HEK293 (cell line): ENCODE results near the gene FOXB1.

Experiments
- CTCF ChIA-PET: fragments of 350-600 bp; formaldehyde crosslinking; extraction: SDS; loops from one replicate; lab custom pipeline; 2021; ENCODE audit warnings: antibody characterized with exemption; lab: Yijun Ruan, JAX
- POLR2A ChIA-PET: fragments of 300-600 bp; formaldehyde crosslinking; extraction: SDS; loops from one replicate; lab custom pipeline; 2020; ENCODE audit warnings: antibody characterized with exemption, inconsistent platforms; lab: Yijun Ruan, JAX
- H3K27ac ChIP-seq: fragments of 200-500 bp; sonication (Bioruptor generic); 2 replicates; pipeline ENCODE4 v1.5.1; 2014; ENCODE audit warnings: low read depth, low read length, control low read depth, inconsistent platforms; ENCODE audit errors: extremely low read depth
- H3K36me3 ChIP-seq, 2 experiments: fragments of 200-500 bp in 1 of 2; sonication (Bioruptor generic) in 1 of 2; 1 replicate in 1 of 2; 2 replicates in 1 of 2; pipeline ENCODE4 v1.5.1; 2014 to 2017; ENCODE audit warnings: inconsistent platforms in 2 of 2, low read length in 2 of 2; ENCODE audit not compliant: control insufficient read depth in 2 of 2, insufficient read depth in 1 of 2
- H3K4me1 ChIP-seq: fragments of 200-500 bp; sonication (Bioruptor generic); 2 replicates; pipeline ENCODE4 v1.5.1; 2014; ENCODE audit warnings: mild to moderate bottlenecking, low read length, inconsistent platforms; ENCODE audit not compliant: control insufficient read depth, insufficient read depth
- H3K4me3 ChIP-seq: 2 replicates; pipeline ENCODE4 v1.5.1; 2011; ENCODE audit warnings: low read depth, mild to moderate bottlenecking, control low read depth, low read length, moderate library complexity
- H3K9me3 ChIP-seq: fragments of 200-500 bp; sonication (Bioruptor generic); 2 replicates; pipeline ENCODE4 v1.5.1; 2014; ENCODE audit warnings: low read depth, low read length, inconsistent platforms; ENCODE audit not compliant: control insufficient read depth, insufficient read depth
- GLIS2 ChIP-seq: fragments of 450-650 bp; formaldehyde crosslinking; IDR thresholded peaks from 2 replicates; pipeline ENCODE4 v1.5.1; 2016; ENCODE audit warnings: missing biosample characterization, missing genetic modification characterization
- IKZF3 ChIP-seq: fragments of 450-650 bp; IDR thresholded peaks from 2 replicates; pipeline ENCODE4 v1.5.0; 2018; ENCODE audit warnings: missing biosample characterization, mild to moderate bottlenecking, missing genetic modification characterization, moderate library complexity
- KLF10 ChIP-seq: fragments of 450-650 bp; IDR thresholded peaks from 2 replicates; pipeline ENCODE4 v1.5.1; 2018; ENCODE audit warnings: missing biosample characterization, mild to moderate bottlenecking, missing genetic modification characterization
- PRDM1 ChIP-seq: fragments of 450-650 bp; formaldehyde crosslinking; IDR thresholded peaks from 2 replicates; pipeline ENCODE4; 2016; ENCODE audit warnings: missing biosample characterization, missing genetic modification characterization
- SP2 ChIP-seq: fragments of 450-650 bp; formaldehyde crosslinking; IDR thresholded peaks from 2 replicates; pipeline ENCODE4 v1.5.1; 2016; ENCODE audit warnings: missing biosample characterization, missing genetic modification characterization
- SP3 ChIP-seq: fragments of 450-650 bp; formaldehyde crosslinking; IDR thresholded peaks from 2 replicates; pipeline ENCODE4 v1.5.1; 2016; ENCODE audit warnings: missing biosample characterization, missing genetic modification characterization
- SP7 ChIP-seq: fragments of 450-650 bp; formaldehyde crosslinking; IDR thresholded peaks from 2 replicates; pipeline ENCODE4 v1.5.1; 2016; ENCODE audit warnings: missing biosample characterization, missing genetic modification characterization
- WT1 ChIP-seq: fragments of 450-650 bp; formaldehyde crosslinking; IDR thresholded peaks from 2 replicates; pipeline ENCODE4 v1.5.1; 2016; ENCODE audit warnings: missing biosample characterization, missing genetic modification characterization
- ZBTB8A ChIP-seq: fragments of 450-650 bp; formaldehyde crosslinking; IDR thresholded peaks from 2 replicates; pipeline ENCODE4 v1.5.1; 2016; ENCODE audit warnings: missing biosample characterization, missing genetic modification characterization
- ZFHX2 ChIP-seq: fragments of 450-650 bp; formaldehyde crosslinking; conservative IDR thresholded peaks from 2 replicates; pipeline ENCODE4 v1.5.1; 2016; ENCODE audit warnings: missing biosample characterization, missing genetic modification characterization
- ZIC2 ChIP-seq: fragments of 450-650 bp; formaldehyde crosslinking; IDR thresholded peaks from 2 replicates; pipeline ENCODE4 v1.5.1; 2016; ENCODE audit warnings: missing biosample characterization, missing genetic modification characterization
- ZNF19 ChIP-seq: fragments of 450-650 bp; formaldehyde crosslinking; IDR thresholded peaks from 2 replicates; pipeline ENCODE4; 2016; ENCODE audit warnings: missing biosample characterization, missing genetic modification characterization, low read depth
- ZNF221 ChIP-seq: fragments of 450-650 bp; formaldehyde crosslinking; IDR thresholded peaks from 2 replicates; pipeline ENCODE4 v1.5.1; 2017; ENCODE audit warnings: missing biosample characterization, missing genetic modification characterization, borderline replicate concordance
- ZNF341 ChIP-seq: fragments of 450-650 bp; formaldehyde crosslinking; IDR thresholded peaks from 2 replicates; pipeline ENCODE4; 2016; ENCODE audit warnings: low read depth, missing biosample characterization, missing genetic modification characterization
- ZNF514 ChIP-seq: fragments of 450-650 bp; formaldehyde crosslinking; IDR thresholded peaks from 2 replicates; pipeline ENCODE4 v1.5.1; 2016; ENCODE audit warnings: missing biosample characterization, missing genetic modification characterization
- ZNF555 ChIP-seq: fragments of 450-650 bp; formaldehyde crosslinking; conservative IDR thresholded peaks from 2 replicates; pipeline ENCODE4 v1.5.1; 2017; ENCODE audit warnings: missing biosample characterization, mild to moderate bottlenecking, missing genetic modification characterization, inconsistent platforms
- ZNF658 ChIP-seq: fragments of 450-650 bp; formaldehyde crosslinking; IDR thresholded peaks from 2 replicates; pipeline ENCODE4; 2016; ENCODE audit warnings: missing biosample characterization, missing genetic modification characterization
- ZNF660 ChIP-seq: fragments of 450-650 bp; IDR thresholded peaks from 2 replicates; pipeline ENCODE4 v1.5.1; 2018; ENCODE audit warnings: missing biosample characterization, mild to moderate bottlenecking, missing genetic modification characterization
- ZNF76 ChIP-seq: fragments of 450-650 bp; formaldehyde crosslinking; IDR thresholded peaks from 2 replicates; pipeline ENCODE4; 2016; ENCODE audit warnings: low read depth, missing biosample characterization, missing genetic modification characterization, borderline replicate concordance
- ZNF768 ChIP-seq: fragments of 450-650 bp; formaldehyde crosslinking; IDR thresholded peaks from 2 replicates; pipeline ENCODE4 v1.5.1; 2018; ENCODE audit warnings: missing biosample characterization, mild to moderate bottlenecking, missing genetic modification characterization
- TF ChIP-seq, protein P1 (sequence below): fragments of 450-650 bp; formaldehyde crosslinking; IDR thresholded peaks from 2 replicates; pipeline ENCODE4 v1.5.1; 2016; ENCODE audit warnings: missing biosample characterization, missing genetic modification characterization
- TF ChIP-seq, protein P2 (sequence below): fragments of 450-650 bp; formaldehyde crosslinking; IDR thresholded peaks from 2 replicates; pipeline ENCODE4 v1.5.1; 2016; ENCODE audit warnings: missing biosample characterization, missing genetic modification characterization
- TF ChIP-seq, protein P3 (sequence below): fragments of 450-650 bp; formaldehyde crosslinking; IDR thresholded peaks from 2 replicates; pipeline ENCODE4 v1.5.1; 2017; ENCODE audit warnings: missing biosample characterization, mild to moderate bottlenecking, missing genetic modification characterization, moderate library complexity
- TF ChIP-seq, protein P4 (sequence below): fragments of 450-650 bp; formaldehyde crosslinking; IDR thresholded peaks from 2 replicates; pipeline ENCODE4 v1.5.1; 2016; ENCODE audit warnings: missing biosample characterization, missing genetic modification characterization
- TF ChIP-seq, protein P5 (sequence below): fragments of 450-650 bp; IDR thresholded peaks from 2 replicates; pipeline ENCODE4 v1.5.1; 2018; ENCODE audit warnings: missing biosample characterization, missing genetic modification characterization
- TF ChIP-seq, protein P6 (sequence below): fragments of 450-650 bp; formaldehyde crosslinking; IDR thresholded peaks from 2 replicates; pipeline ENCODE4 v1.5.1; 2016; ENCODE audit warnings: missing biosample characterization, missing genetic modification characterization
- TF ChIP-seq, protein P7 (sequence below): fragments of 450-650 bp; formaldehyde crosslinking; IDR thresholded peaks from 2 replicates; pipeline ENCODE4 v1.5.1; 2016; ENCODE audit warnings: missing biosample characterization, missing genetic modification characterization

The FOXB1 gene

DNA sequence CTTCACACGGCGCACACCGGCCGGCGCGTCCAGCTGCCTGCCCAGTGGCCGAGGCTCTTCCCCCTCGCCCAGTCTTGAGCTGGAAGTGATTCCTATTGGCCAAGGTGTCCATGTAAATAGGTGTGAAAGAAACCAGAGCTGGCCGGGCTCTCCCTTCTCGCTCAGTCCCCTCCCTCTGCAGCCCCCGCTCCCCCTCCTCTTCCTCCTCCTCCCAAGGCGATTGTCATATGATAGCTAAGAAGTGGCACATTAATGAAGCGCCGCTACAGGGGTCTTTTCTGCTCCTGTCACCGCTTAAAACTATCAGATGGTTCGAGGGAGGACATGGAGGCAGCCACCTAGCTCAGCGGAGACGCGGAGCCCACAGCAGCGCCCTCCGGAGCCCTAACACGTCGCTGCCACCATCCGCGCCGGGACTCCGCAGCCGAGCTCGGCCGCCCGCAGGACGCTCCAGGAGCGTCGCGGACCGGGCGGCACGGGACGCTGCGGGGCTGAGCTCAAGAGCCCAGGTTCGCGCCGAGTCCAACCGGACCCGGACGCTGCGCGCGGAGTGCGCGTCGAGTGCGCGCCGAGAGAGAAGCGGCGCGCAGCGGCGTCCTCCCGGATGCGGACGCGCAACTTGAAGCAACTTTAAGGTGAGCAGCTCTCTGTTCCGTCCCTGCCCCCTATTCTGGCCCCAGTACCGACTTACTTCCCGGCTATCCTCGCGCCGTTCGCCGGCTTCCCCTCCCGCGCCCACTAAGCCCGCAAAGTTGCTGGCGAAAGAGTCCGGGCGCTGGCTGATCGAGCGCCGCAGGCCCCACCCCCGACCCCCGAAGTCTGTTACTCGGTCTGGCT lies at the start of gene FOXB1:
TSS of gene FOXB1 (plus strand) at position 303 of the 837 bp plus-strand sequence. CDS start 653 bp downstream, outside the sequence.
- H3K4me1 ChIP-seq, result peaks cover 25% of the 10 kb centered on the region
- ChIA-PET POLR2A (interaction anchor here (0.8 to 1.5 kb wide), 6 partner anchors 10 to 394 kb away, joined by 3 to 10 read pairs (median 4); partner anchors contain the start of gene ANXA2), CTCF (interaction anchor here (0.6 to 2.5 kb wide), 8 partner anchors 59 to 319 kb away, joined by 3 to 24 read pairs (median 3); no protein-coding TSS in a partner anchor)
- peak within 1 kb of the TSS; percentile 99 for H3K27ac ChIP-seq
- peak within 1 kb of the TSS; percentile 54 for H3K4me3 ChIP-seq
- no peaks in the 10 kb centered on the region for H3K9me3 ChIP-seq
- no peaks in the 10 kb centered on the region; a peak in 1 of 3 replicates for H3K36me3 ChIP-seq
- TF ChIP-seq, protein P1, sequence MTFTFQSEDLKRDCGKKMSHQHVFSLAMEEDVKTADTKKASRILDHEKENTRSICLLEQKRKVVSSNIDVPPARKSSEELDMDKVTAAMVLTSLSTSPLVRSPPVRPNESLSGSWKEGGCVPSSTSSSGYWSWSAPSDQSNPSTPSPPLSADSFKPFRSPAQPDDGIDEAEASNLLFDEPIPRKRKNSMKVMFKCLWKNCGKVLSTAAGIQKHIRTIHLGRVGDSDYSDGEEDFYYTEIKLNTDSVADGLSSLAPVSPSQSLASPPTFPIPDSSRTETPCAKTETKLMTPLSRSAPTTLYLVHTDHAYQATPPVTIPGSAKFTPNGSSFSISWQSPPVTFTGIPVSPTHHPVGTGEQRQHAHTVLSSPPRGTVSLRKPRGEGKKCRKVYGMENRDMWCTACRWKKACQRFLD (tag by site-specific recombination), result peak; percentile 85
- TF ChIP-seq SP7 (tag by site-specific recombination), result no peak
- TF ChIP-seq SP3 (tag by site-specific recombination), result peak; percentile 48; the same call in 1 of the 2 replicates
- peak; percentile 59; the same call in 1 of the 2 replicates for TF ChIP-seq ZNF660 (tag by site-specific recombination)
- TF ChIP-seq ZNF221 (tag by site-specific recombination), result no peak
- TF ChIP-seq WT1 (tag by site-specific recombination), result peak; percentile 79
- TF ChIP-seq ZFHX2 (tag by site-specific recombination), result peak; percentile 47
- TF ChIP-seq ZIC2, result peak; percentile 44; the same call in 1 of the 2 replicates
- peak; percentile 78 for TF ChIP-seq ZNF76 (tag by site-specific recombination)
- TF ChIP-seq, protein P2, sequence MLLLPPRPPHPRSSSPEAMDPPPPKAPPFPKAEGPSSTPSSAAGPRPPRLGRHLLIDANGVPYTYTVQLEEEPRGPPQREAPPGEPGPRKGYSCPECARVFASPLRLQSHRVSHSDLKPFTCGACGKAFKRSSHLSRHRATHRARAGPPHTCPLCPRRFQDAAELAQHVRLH, result no peak
- TF ChIP-seq SP2 (tag by site-specific recombination), result peak; percentile 76
- no peak for TF ChIP-seq ZNF514 (tag by site-specific recombination)
- no peak for TF ChIP-seq ZNF768 (tag by site-specific recombination)
- TF ChIP-seq ZNF555 (tag by site-specific recombination), result no peak
- peak; percentile 31; the same call in 1 of the 2 replicates for TF ChIP-seq KLF10 (tag by site-specific recombination)
- TF ChIP-seq, protein P3, sequence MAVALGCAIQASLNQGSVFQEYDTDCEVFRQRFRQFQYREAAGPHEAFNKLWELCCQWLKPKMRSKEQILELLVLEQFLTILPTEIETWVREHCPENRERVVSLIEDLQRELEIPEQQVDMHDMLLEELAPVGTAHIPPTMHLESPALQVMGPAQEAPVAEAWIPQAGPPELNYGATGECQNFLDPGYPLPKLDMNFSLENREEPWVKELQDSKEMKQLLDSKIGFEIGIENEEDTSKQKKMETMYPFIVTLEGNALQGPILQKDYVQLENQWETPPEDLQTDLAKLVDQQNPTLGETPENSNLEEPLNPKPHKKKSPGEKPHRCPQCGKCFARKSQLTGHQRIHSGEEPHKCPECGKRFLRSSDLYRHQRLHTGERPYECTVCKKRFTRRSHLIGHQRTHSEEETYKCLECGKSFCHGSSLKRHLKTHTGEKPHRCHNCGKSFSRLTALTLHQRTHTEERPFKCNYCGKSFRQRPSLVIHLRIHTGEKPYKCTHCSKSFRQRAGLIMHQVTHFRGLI (tag by site-specific recombination), result 0 out of 2 replicates have a peak, but pooled peaks have one; percentile 26
- TF ChIP-seq, protein P4, sequence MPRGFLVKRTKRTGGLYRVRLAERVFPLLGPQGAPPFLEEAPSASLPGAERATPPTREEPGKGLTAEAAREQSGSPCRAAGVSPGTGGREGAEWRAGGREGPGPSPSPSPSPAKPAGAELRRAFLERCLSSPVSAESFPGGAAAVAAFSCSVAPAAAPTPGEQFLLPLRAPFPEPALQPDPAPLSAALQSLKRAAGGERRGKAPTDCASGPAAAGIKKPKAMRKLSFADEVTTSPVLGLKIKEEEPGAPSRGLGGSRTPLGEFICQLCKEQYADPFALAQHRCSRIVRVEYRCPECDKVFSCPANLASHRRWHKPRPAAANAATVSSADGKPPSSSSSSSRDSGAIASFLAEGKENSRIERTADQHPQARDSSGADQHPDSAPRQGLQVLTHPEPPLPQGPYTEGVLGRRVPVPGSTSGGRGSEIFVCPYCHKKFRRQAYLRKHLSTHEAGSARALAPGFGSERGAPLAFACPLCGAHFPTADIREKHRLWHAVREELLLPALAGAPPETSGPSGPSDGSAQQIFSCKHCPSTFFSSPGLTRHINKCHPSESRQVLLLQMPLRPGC, result peak; percentile 94
- TF ChIP-seq, protein P5, sequence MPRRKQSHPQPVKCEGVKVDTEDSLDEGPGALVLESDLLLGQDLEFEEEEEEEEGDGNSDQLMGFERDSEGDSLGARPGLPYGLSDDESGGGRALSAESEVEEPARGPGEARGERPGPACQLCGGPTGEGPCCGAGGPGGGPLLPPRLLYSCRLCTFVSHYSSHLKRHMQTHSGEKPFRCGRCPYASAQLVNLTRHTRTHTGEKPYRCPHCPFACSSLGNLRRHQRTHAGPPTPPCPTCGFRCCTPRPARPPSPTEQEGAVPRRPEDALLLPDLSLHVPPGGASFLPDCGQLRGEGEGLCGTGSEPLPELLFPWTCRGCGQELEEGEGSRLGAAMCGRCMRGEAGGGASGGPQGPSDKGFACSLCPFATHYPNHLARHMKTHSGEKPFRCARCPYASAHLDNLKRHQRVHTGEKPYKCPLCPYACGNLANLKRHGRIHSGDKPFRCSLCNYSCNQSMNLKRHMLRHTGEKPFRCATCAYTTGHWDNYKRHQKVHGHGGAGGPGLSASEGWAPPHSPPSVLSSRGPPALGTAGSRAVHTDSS (tag by site-specific recombination), result peak; percentile 91
- peak; percentile 49; the same call in 1 of the 2 replicates for TF ChIP-seq GLIS2
- no peak for TF ChIP-seq ZNF19 (tag by site-specific recombination)
- peak; percentile 61 for TF ChIP-seq IKZF3 (tag by site-specific recombination)
- TF ChIP-seq ZNF341, result peak; percentile 96
- TF ChIP-seq, protein P6, sequence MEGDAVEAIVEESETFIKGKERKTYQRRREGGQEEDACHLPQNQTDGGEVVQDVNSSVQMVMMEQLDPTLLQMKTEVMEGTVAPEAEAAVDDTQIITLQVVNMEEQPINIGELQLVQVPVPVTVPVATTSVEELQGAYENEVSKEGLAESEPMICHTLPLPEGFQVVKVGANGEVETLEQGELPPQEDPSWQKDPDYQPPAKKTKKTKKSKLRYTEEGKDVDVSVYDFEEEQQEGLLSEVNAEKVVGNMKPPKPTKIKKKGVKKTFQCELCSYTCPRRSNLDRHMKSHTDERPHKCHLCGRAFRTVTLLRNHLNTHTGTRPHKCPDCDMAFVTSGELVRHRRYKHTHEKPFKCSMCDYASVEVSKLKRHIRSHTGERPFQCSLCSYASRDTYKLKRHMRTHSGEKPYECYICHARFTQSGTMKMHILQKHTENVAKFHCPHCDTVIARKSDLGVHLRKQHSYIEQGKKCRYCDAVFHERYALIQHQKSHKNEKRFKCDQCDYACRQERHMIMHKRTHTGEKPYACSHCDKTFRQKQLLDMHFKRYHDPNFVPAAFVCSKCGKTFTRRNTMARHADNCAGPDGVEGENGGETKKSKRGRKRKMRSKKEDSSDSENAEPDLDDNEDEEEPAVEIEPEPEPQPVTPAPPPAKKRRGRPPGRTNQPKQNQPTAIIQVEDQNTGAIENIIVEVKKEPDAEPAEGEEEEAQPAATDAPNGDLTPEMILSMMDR (tag by site-specific recombination), result peak; percentile 69; the same call in 1 of the 2 replicates
- no peak for TF ChIP-seq ZNF658 (tag by site-specific recombination)
- no peak for TF ChIP-seq PRDM1 (tag by site-specific recombination)
- TF ChIP-seq, protein P7, sequence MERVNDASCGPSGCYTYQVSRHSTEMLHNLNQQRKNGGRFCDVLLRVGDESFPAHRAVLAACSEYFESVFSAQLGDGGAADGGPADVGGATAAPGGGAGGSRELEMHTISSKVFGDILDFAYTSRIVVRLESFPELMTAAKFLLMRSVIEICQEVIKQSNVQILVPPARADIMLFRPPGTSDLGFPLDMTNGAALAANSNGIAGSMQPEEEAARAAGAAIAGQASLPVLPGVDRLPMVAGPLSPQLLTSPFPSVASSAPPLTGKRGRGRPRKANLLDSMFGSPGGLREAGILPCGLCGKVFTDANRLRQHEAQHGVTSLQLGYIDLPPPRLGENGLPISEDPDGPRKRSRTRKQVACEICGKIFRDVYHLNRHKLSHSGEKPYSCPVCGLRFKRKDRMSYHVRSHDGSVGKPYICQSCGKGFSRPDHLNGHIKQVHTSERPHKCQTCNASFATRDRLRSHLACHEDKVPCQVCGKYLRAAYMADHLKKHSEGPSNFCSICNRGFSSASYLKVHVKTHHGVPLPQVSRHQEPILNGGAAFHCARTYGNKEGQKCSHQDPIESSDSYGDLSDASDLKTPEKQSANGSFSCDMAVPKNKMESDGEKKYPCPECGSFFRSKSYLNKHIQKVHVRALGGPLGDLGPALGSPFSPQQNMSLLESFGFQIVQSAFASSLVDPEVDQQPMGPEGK, result peak; percentile 85
- peak; percentile 89 for TF ChIP-seq ZBTB8A (tag by site-specific recombination)
